Left lung (tissue), 10 donors: ENCODE data around the gene MAN2B1. TPM values are rescaled to one million over a fixed set of nuclear protein-coding genes. Genes with fewer than 3 reads are reported as not detected.

Experiments used
- ATAC-seq: fragments of 200-7000 bp; cut with Tn5 transposase; one replicate; pipeline ENCODE4 v1.9.1; 2020; ENCODE audit warnings: moderate library complexity
- DNase-seq, 4 donors: peaks; one replicate each; pipeline ENCODE4 v3.0.0-alpha.2; 2013 to 2020
- H3K27ac ChIP-seq, 2 donors: fragments of 200-600 bp; sonication (generic) in 1 of 2; one replicate each; pipeline versions ENCODE4 v1.5.0 to v1.8.0; 2020 to 2021
- H3K27me3 ChIP-seq, 2 donors: fragments of 200-600 bp; sonication (generic) in 1 of 2; one replicate each; pipeline versions ENCODE4 v1.5.0 to v1.8.0; 2020 to 2021
- H3K36me3 ChIP-seq, 2 donors: fragments of 200-600 bp; sonication (generic) in 1 of 2; one replicate each; pipeline versions ENCODE4 v1.5.0 to v1.8.0; 2020 to 2021
- H3K4me1 ChIP-seq, 2 donors: fragments of 200-600 bp; one replicate each; pipeline ENCODE4 v1.8.0; 2021
- H3K4me3 ChIP-seq, 2 donors: fragments of 200-600 bp; sonication (generic) in 1 of 2; one replicate each; pipeline versions ENCODE4 v1.5.0 to v1.8.0; 2020 to 2021; ENCODE audit warnings: mild to moderate bottlenecking in 1 of 2
- H3K9me3 ChIP-seq, 2 donors: fragments of 200-600 bp; sonication (generic) in 1 of 2; one replicate each; pipeline versions ENCODE4 v1.5.0 to v1.8.0; 2020 to 2021
- CTCF ChIP-seq, 2 donors: fragments of 200-600 bp; sonication (generic) in 1 of 2; IDR thresholded peaks; one replicate each; pipeline versions ENCODE4 v1.5.0 to v1.8.0; 2021; ENCODE audit warnings: antibody characterized with exemption in 2 of 2
- intact Hi-C, 2 donors: fragments of 100-400 bp; cut with DNase I; formaldehyde crosslinking; loops; one replicate each; pipeline versions ENCODE4 v1.11.2 to v1.14.2; 2022
- polyA plus RNA-seq, 6 donors: library from polyadenylated mRNA; unstranded; fragments of 120-200 nt; gene quantifications; one replicate each; pipeline ENCODE4 v1.2.1, GENCODE V29; 2013; ENCODE audit not compliant: insufficient read length in 6 of 6
- total RNA-seq, 2 donors: library from RNA; stranded (reverse); fragmentation: NEBNext Ultra II Directional; extraction: Animal tissue kit (Norgen Biotek cat#: 25700); gene quantifications; one replicate each; pipeline ENCODE4 v1.2.1, GENCODE V29; 2021
- donor health status: DM: no; HTN: yes; CAD: no.
- donor health status: DM: no; HTN: no; CAD: no.

MAN2B1 gene
- total and polyA plus RNA-seq, 8 donors = 31.7 to 176 (median 40.2) TPM

DNA sequence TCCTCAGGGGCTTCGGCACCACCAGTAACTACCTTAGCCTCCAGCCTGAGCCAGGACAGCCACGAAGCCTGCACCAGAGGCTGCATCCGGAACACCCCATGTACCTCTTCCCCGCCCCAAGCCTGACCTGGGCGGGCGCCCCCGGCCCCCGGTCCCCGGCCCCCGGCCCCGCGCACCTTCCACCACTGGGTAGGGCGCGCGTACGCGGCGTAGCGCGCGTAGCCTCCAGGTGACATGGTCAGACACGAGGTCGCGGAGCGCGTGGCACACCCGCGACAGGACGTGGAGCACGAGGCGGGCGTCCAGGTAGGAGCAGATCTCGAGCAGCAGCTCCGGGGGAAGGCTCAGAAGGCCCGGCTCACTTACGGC lies 29.4 kb upstream of the MAN2B1 start:
- Histone ChIP-seq H3K4me3 (peak overlapping the region; percentile 71 to 87), H3K9me3 (no peaks in the 10 kb centered on the region), H3K36me3 (peaks cover 0 to 29% of the 10 kb centered on the region in 2 donors), H3K27ac (peak overlapping the region in 1 of 2 donors; percentile 94), H3K27me3 (no peaks in the 10 kb centered on the region), H3K4me1 (peaks cover 9 to 27% of the 10 kb centered on the region in 2 donors)
- DNase-seq (peak in 1 of 4 donors; percentile 78), ATAC-seq (peak; percentile 14)
- intact Hi-C loops = no loop called here
- TF ChIP-seq CTCF (IDR thresholded peaks at IDR 0.05) = no peak

DNA sequence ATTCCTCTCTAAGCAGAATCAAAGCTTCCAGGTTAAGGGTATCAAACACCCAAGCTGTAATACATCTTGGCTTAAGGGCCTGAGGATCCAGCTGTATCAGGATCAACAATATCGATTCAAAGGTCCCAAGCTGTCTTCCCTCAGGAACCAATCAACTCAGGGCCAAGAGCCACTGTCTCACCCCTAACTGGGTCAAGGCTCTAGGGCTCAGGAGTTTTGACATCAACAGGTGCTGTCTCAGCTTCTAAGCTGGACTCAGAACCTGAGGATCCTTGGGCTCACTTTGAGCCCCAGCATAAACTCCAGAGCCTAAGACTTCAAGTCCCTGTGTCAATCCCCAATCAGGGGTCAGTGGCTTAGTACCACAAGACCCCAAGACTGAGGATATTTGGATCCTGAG lies 29.0 kb upstream of the MAN2B1 start:
- no peak for ATAC-seq
- Histone ChIP-seq H3K9me3 (no peaks in the 10 kb centered on the region), H3K36me3 (peaks cover 0 to 25% of the 10 kb centered on the region in 2 donors), H3K4me1 (peaks cover 9 to 27% of the 10 kb centered on the region in 2 donors), H3K27me3 (no peaks in the 10 kb centered on the region), H3K27ac (no peak overlapping the region), H3K4me3 (peak overlapping the region; percentile 71 to 87)
- TF ChIP-seq CTCF (IDR thresholded peaks at IDR 0.05) = no peak
- no peak for DNase-seq
- intact Hi-C loops = no loop called here

- DNase-seq (no peak), ATAC-seq (no peak)
- Histone ChIP-seq H3K4me3 (no peak overlapping the region), H3K9me3 (no peaks in the 10 kb centered on the region), H3K27me3 (no peaks in the 10 kb centered on the region), H3K27ac (no peak overlapping the region), H3K36me3 (peaks cover 0 to 21% of the 10 kb centered on the region in 2 donors), H3K4me1 (peaks cover 9 to 27% of the 10 kb centered on the region in 2 donors)
- intact Hi-C loops = no loop called here
- TF ChIP-seq CTCF (IDR thresholded peaks at IDR 0.05) = no peak
Observed at GRCh38 chr19:12695096-12695495, 28.6 kb upstream of the MAN2B1 start.

GRCh38 chr19:12694641-12695040 lies 28.1 kb upstream of the MAN2B1 start:
- ATAC-seq (no peak), DNase-seq (peak in 1 of 4 donors; percentile 65)
- Histone ChIP-seq H3K27me3 (no peaks in the 10 kb centered on the region), H3K36me3 (peaks cover 0 to 18% of the 10 kb centered on the region in 2 donors), H3K4me1 (peaks cover 9 to 27% of the 10 kb centered on the region in 2 donors), H3K27ac (no peak overlapping the region), H3K4me3 (no peak overlapping the region), H3K9me3 (no peaks in the 10 kb centered on the region)
- no peak for TF ChIP-seq CTCF (IDR thresholded peaks at IDR 0.05)
- intact Hi-C loops = no loop called here

GRCh38 chr19:12692960-12693359 lies 26.4 kb upstream of the MAN2B1 start:
- DNase-seq = no peak
- Histone ChIP-seq H3K36me3 (peaks cover 0 to 11% of the 10 kb centered on the region in 2 donors), H3K27me3 (no peaks in the 10 kb centered on the region), H3K9me3 (no peaks in the 10 kb centered on the region), H3K4me3 (no peak overlapping the region), H3K27ac (no peak overlapping the region), H3K4me1 (peaks cover 9 to 27% of the 10 kb centered on the region in 2 donors)
- no peak for ATAC-seq
- no peak for TF ChIP-seq CTCF (IDR thresholded peaks at IDR 0.05)
- intact Hi-C loops = no loop called here
